Ramos (cell line): ENCODE results near the gene SPATA46.
"Not testable (repeated sequence)": the region's sequence is repeated elsewhere in the genome, so short reads cannot be mapped to it uniquely, and the experiment has no call there.

Experiments
- in situ Hi-C: fragments of 300-500 bp; cut with MboI; formaldehyde crosslinking; loops from one replicate; pipeline ENCODE4 v1.14.3; 2022; ENCODE audit warnings: low sequenced_read_pairs; ENCODE audit not compliant: unreplicated experiment

Gene SPATA46

DNA sequence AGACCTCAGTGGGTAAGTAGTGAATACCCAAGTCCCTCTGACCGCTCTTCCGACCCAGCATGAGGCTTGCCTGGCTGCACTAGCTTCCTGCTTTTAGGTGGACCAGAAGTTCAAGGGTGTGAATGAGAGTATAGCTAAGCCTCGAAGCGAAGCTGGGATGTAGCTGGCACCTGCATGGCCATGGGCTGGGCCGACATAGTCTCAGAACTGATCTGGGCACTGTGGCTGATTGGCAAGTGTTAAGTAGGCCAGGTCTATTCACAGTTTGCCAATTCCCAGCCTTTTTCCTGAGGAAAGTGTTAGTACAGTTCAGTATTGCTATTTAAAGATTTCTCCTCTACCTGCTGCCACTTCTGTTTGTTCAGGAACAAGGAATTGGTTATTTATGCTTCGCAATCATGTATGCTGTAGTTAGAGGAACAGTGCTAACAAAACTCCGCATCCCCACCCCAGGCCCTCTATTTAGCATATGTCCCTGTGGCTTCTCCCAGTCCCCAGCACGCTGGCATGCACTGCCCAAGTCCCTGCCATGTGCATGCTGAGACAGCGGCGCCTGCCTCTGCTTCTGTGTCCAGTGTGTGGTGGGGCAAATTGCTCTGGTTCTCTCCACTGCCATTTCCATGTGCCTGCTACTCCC is 16.3 kb downstream of the SPATA46 start:
- in situ Hi-C loops, result no loop called here

GRCh38 chr1:162359523-162360236 is 17.0 kb downstream of the SPATA46 start:
- in situ Hi-C loops, result no loop called here

DNA sequence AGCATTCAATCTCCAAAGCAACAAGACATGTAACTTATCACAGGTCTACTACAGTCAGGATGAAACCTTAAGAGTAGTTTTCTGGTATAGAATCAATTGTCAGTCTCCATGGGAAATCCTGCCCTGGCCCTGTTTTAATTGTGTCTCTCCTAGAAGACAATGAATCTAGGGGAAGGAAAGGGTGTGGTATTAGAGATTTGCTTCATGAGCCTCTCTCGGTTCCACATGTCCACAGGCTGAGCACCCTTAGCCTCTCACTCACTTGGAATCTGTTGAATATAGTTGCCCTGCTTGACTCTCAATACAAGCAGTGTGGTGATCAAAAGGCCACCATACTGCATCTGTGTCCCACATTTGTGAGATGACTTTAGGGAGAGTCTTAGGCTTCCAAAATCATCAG is 17.7 kb downstream of the SPATA46 start:
- in situ Hi-C loops, result no loop called here

DNA sequence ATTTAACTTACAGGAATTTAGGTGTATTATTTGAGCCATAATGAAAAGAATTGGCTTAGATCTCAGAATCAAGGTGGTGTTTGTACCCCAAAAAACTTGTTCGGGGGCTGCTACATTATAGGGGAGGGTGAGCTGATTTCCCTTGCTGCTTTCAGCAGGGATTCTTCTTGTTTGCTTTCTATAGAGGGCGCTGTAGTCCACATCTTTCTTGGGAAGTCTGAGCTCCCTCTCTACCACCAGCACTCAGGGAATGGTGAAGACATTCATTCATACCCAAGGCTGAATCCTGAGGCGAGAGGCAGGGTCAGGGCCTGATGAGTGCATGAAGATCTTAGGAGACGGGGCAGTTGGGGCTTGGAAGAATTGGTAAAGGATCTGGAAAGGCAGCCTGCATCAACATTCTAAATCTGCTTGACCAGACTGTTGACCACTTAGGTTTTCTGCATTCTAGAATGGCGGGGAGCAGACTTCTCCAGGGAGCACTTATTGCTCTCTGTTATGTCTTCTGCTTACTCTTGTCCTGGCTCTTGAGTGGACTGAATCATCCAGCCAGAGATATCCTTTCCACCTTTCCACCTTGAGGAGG is 18.9 kb downstream of the SPATA46 start:
- in situ Hi-C loops, result no loop called here

GRCh38 chr1:162353702-162354101 is 23.0 kb downstream of the SPATA46 start:
- in situ Hi-C loops, result no loop called here

- in situ Hi-C loops, result no loop called here
Measured at GRCh38 chr1:162353078-162353477, 23.6 kb downstream of the SPATA46 start.

- in situ Hi-C loops, result not testable (repeated sequence)
Measured at GRCh38 chr1:162351874-162352273, 24.8 kb downstream of the SPATA46 start.

GRCh38 chr1:162351246-162351842 is 25.3 kb downstream of the SPATA46 start:
- in situ Hi-C loops, result no loop called here

- in situ Hi-C loops, result no loop called here
Measured at GRCh38 chr1:162349635-162350330, 26.9 kb downstream of the SPATA46 start.

DNA sequence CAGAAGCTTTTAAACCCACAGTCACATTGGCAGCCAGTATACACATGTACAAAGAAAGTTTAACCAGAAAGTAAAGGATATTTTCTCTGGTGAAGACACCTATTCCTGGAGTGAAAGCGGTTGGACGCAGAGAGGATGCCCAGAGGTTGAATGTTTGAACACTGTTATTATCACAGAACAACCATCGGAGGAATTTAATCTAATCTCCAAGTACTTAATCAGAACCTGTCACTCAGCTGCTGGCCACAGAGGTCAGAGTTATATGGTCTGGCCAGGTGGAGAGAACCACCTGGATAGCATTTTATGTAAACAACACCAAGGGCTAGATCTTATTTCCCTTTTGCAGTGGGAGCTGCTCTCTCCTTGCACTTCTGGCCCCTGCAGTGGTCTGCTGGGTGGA is 29.4 kb downstream of the SPATA46 start:
- in situ Hi-C loops, result no loop called here

DNA sequence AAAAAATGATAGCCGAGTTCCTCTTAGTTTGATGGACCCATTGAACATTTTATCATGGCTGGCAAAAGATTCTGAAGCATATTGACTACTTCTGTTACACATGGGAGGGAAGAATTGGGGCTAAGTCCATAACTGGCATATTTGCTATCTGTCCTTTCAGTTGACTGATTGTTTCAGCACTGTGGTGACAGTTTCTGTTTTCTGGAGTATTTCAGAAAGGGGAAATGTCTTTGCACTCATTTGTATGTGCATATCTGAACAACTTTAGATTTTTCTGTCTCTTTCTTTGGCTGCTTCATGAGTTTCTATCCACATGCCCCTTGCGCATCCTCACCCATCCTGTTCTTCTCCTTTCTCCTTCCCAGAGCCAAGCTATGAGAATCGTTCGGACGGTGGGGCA is 33.2 kb downstream of the SPATA46 start:
- in situ Hi-C loops, result no loop called here

DNA sequence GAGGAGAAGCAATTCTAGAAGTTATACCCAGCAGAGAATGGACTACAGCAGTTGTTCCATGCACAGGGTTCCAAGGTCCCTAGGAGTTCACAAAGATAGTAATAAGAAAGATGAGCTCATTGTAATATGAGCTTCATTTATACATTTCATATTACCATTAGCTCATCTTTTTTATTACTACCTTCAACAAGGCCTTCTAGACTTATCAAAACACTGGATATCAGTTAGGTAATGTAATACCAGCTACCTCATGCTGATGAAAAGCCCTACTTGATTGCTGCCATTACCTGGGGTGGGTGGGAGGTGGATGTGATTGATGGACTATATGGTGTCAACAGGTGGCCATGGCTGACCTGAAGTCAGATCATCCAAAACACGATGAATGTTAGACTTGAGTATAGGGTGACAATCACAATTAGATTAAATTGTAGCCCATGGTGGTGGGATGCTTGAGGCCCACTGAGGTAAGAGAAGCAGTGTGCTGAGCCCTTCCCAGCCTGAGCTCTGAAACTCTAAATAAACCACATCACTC is 34.1 kb downstream of the SPATA46 start:
- in situ Hi-C loops, result no loop called here

GRCh38 chr1:162336621-162337285 is 39.9 kb downstream of the SPATA46 start:
- in situ Hi-C loops, result no loop called here

GRCh38 chr1:162335126-162335525 is 41.5 kb downstream of the SPATA46 start:
- in situ Hi-C loops, result no loop called here

GRCh38 chr1:162333991-162334390 is 42.7 kb downstream of the SPATA46 start:
- in situ Hi-C loops, result no loop called here

GRCh38 chr1:162329826-162330225 is 46.8 kb downstream of the SPATA46 start:
- in situ Hi-C loops, result no loop called here

- in situ Hi-C loops, result no loop called here
Measured at GRCh38 chr1:162328512-162328911, 48.1 kb downstream of the SPATA46 start.

- in situ Hi-C loops, result no loop called here
Measured at GRCh38 chr1:162327788-162328165, 48.9 kb downstream of the SPATA46 start.

GRCh38 chr1:162327144-162327787 is 49.4 kb downstream of the SPATA46 start:
- in situ Hi-C loops, result no loop called here
